HG03066 (cell line): Measurements from ENCODE around the gene PIK3CD.
"Not testable (repeated sequence)": the region's sequence is repeated elsewhere in the genome, so short reads cannot be mapped to it uniquely, and the experiment has no call there.

ENCODE experiments used
- ATAC-seq: cut with Tn5 transposase; IDR thresholded peaks from one replicate; pipeline ENCODE4 v1.9.1; 2021; ENCODE audit warnings: low read depth; ENCODE audit not compliant: unreplicated experiment

PIK3CD gene

GRCh38 chr1:9653491-9654050 is 2.0 kb downstream of the PIK3CD start:
- no peak for ATAC-seq

- no peak for ATAC-seq
These were observed 2.7 kb downstream of the PIK3CD start for GRCh38 chr1:9654051-9654833.

- no peak for ATAC-seq
These were observed 3.5 kb downstream of the PIK3CD start for GRCh38 chr1:9654834-9655723.

- ATAC-seq, result no peak
These were observed 4.3 kb downstream of the PIK3CD start for GRCh38 chr1:9655836-9656235.

GRCh38 chr1:9657521-9658032 is 6.0 kb downstream of the PIK3CD start:
- no peak for ATAC-seq

- no peak for ATAC-seq
These were observed 6.7 kb downstream of the PIK3CD start for GRCh38 chr1:9658199-9658598.

GRCh38 chr1:9659328-9659727 is 7.8 kb downstream of the PIK3CD start:
- ATAC-seq, result no peak

GRCh38 chr1:9663257-9663656 is 11.7 kb downstream of the PIK3CD start:
- ATAC-seq, result no peak

- no peak for ATAC-seq
These were observed 13.7 kb downstream of the PIK3CD start for GRCh38 chr1:9665193-9665592.

GRCh38 chr1:9668080-9668479 is 16.5 kb downstream of the PIK3CD start:
- ATAC-seq, result no peak

- ATAC-seq, result no peak
These were observed 18.6 kb downstream of the PIK3CD start for GRCh38 chr1:9670085-9670484.

- no peak for ATAC-seq
These were observed 20.0 kb downstream of the PIK3CD start for GRCh38 chr1:9671377-9672140.

GRCh38 chr1:9672444-9672843 is 20.9 kb downstream of the PIK3CD start:
- no peak for ATAC-seq

GRCh38 chr1:9675393-9675792 is 23.9 kb downstream of the PIK3CD start:
- no peak for ATAC-seq

- ATAC-seq, result not testable (repeated sequence)
These were observed 24.6 kb downstream of the PIK3CD start for GRCh38 chr1:9676128-9676527.

GRCh38 chr1:9676815-9677393 is 25.4 kb downstream of the PIK3CD start:
- ATAC-seq, result no peak

GRCh38 chr1:9680091-9680490 is 28.6 kb downstream of the PIK3CD start:
- ATAC-seq, result no peak

GRCh38 chr1:9680828-9681227 is 29.3 kb downstream of the PIK3CD start:
- no peak for ATAC-seq

GRCh38 chr1:9684801-9685200 is 33.3 kb downstream of the PIK3CD start:
- ATAC-seq, result no peak
